Measurements from ENCODE around the gene C3orf62.

DNA sequence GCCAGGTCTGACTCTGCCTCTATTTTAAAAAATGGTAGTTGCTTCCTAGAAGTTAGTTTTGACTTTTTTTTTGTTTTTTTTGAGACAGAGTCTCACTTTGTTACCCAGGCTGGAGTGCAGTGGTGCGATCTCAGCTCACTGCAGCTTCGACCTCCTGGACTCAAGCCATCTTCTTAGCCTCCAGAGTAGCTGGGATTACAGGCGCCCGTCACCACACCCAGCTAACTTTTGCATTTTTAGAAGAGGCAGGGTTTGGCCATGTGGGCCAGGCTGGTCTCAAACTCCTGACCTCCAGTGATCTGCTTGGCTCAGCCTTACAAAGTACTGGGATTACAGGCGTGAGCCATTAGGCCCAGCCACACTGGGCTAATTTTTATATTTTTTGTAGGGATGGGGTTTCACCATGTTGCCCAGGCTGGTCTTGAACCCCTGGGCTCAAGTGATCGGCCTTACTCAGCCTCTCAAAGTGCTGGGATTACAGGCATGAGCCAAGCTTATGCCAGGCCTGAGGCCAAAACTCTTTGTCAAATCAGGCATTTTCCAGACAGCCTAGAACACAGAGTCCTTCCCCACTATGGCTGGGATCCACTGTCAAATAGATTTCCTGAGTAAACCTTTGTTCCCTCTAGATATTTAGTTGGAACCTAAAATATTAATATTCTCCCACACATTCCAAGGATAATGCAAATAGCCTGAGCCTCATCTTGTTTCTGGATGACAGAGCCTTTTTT, 13.7 kb downstream of the C3orf62 start:
- TF ChIP-seq, protein P1, sequence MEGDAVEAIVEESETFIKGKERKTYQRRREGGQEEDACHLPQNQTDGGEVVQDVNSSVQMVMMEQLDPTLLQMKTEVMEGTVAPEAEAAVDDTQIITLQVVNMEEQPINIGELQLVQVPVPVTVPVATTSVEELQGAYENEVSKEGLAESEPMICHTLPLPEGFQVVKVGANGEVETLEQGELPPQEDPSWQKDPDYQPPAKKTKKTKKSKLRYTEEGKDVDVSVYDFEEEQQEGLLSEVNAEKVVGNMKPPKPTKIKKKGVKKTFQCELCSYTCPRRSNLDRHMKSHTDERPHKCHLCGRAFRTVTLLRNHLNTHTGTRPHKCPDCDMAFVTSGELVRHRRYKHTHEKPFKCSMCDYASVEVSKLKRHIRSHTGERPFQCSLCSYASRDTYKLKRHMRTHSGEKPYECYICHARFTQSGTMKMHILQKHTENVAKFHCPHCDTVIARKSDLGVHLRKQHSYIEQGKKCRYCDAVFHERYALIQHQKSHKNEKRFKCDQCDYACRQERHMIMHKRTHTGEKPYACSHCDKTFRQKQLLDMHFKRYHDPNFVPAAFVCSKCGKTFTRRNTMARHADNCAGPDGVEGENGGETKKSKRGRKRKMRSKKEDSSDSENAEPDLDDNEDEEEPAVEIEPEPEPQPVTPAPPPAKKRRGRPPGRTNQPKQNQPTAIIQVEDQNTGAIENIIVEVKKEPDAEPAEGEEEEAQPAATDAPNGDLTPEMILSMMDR (IDR thresholded peaks at IDR 0.05) = no peak
- TF ChIP-seq CHD2 (IDR thresholded peaks at IDR 0.05; ENCODE audit: low read length, partially characterized antibody) (no peak), EZH2phosphoT487 (IDR thresholded peaks at IDR 0.05; ENCODE audit: borderline replicate concordance, low read depth) (no peak), YY1 (IDR thresholded peaks at IDR 0.05; ENCODE audit: low read depth) (no peak), POLR2AphosphoS5 (IDR thresholded peaks at IDR 0.05; ENCODE audit: low read depth, low read length) (no peak), MEF2A (IDR thresholded peaks at IDR 0.05; ENCODE audit: borderline replicate concordance, low read depth) (no peak), SIN3A (IDR thresholded peaks at IDR 0.05; ENCODE audit: borderline replicate concordance, low read depth, low read length) (no peak), RCOR1 (IDR thresholded peaks at IDR 0.05; ENCODE audit: low read length) (no peak)
- TF ChIP-seq, protein P2, sequence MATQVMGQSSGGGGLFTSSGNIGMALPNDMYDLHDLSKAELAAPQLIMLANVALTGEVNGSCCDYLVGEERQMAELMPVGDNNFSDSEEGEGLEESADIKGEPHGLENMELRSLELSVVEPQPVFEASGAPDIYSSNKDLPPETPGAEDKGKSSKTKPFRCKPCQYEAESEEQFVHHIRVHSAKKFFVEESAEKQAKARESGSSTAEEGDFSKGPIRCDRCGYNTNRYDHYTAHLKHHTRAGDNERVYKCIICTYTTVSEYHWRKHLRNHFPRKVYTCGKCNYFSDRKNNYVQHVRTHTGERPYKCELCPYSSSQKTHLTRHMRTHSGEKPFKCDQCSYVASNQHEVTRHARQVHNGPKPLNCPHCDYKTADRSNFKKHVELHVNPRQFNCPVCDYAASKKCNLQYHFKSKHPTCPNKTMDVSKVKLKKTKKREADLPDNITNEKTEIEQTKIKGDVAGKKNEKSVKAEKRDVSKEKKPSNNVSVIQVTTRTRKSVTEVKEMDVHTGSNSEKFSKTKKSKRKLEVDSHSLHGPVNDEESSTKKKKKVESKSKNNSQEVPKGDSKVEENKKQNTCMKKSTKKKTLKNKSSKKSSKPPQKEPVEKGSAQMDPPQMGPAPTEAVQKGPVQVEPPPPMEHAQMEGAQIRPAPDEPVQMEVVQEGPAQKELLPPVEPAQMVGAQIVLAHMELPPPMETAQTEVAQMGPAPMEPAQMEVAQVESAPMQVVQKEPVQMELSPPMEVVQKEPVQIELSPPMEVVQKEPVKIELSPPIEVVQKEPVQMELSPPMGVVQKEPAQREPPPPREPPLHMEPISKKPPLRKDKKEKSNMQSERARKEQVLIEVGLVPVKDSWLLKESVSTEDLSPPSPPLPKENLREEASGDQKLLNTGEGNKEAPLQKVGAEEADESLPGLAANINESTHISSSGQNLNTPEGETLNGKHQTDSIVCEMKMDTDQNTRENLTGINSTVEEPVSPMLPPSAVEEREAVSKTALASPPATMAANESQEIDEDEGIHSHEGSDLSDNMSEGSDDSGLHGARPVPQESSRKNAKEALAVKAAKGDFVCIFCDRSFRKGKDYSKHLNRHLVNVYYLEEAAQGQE (IDR thresholded peaks at IDR 0.05; ENCODE audit: low read depth, low read length) = no peak
- TF ChIP-seq, protein P3, sequence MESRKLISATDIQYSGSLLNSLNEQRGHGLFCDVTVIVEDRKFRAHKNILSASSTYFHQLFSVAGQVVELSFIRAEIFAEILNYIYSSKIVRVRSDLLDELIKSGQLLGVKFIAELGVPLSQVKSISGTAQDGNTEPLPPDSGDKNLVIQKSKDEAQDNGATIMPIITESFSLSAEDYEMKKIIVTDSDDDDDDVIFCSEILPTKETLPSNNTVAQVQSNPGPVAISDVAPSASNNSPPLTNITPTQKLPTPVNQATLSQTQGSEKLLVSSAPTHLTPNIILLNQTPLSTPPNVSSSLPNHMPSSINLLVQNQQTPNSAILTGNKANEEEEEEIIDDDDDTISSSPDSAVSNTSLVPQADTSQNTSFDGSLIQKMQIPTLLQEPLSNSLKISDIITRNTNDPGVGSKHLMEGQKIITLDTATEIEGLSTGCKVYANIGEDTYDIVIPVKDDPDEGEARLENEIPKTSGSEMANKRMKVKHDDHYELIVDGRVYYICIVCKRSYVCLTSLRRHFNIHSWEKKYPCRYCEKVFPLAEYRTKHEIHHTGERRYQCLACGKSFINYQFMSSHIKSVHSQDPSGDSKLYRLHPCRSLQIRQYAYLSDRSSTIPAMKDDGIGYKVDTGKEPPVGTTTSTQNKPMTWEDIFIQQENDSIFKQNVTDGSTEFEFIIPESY (IDR thresholded peaks at IDR 0.05; ENCODE audit: borderline replicate concordance, low read depth) = no peak
- TF ChIP-seq, protein P4, sequence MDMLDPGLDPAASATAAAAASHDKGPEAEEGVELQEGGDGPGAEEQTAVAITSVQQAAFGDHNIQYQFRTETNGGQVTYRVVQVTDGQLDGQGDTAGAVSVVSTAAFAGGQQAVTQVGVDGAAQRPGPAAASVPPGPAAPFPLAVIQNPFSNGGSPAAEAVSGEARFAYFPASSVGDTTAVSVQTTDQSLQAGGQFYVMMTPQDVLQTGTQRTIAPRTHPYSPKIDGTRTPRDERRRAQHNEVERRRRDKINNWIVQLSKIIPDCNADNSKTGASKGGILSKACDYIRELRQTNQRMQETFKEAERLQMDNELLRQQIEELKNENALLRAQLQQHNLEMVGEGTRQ (IDR thresholded peaks at IDR 0.05; ENCODE audit: borderline replicate concordance, low read depth, low read length) = no peak
- TF ChIP-seq, protein P5, sequence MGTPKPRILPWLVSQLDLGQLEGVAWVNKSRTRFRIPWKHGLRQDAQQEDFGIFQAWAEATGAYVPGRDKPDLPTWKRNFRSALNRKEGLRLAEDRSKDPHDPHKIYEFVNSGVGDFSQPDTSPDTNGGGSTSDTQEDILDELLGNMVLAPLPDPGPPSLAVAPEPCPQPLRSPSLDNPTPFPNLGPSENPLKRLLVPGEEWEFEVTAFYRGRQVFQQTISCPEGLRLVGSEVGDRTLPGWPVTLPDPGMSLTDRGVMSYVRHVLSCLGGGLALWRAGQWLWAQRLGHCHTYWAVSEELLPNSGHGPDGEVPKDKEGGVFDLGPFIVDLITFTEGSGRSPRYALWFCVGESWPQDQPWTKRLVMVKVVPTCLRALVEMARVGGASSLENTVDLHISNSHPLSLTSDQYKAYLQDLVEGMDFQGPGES (IDR thresholded peaks at IDR 0.05; ENCODE audit: low read depth, low read length) = no peak

Measured in SK-N-SH (cell line).